HG03558 (cell line): ENCODE results near the gene CGA.
"Not testable (repeated sequence)": the region's sequence is repeated elsewhere in the genome, so short reads cannot be mapped to it uniquely, and the experiment has no call there.

Experiments
- ATAC-seq: cut with Tn5 transposase; IDR thresholded peaks from one replicate; pipeline ENCODE4 v1.9.1; 2021; ENCODE audit warnings: moderate number of reproducible peaks; ENCODE audit not compliant: unreplicated experiment; ENCODE audit errors: extremely low read depth

CGA gene

DNA sequence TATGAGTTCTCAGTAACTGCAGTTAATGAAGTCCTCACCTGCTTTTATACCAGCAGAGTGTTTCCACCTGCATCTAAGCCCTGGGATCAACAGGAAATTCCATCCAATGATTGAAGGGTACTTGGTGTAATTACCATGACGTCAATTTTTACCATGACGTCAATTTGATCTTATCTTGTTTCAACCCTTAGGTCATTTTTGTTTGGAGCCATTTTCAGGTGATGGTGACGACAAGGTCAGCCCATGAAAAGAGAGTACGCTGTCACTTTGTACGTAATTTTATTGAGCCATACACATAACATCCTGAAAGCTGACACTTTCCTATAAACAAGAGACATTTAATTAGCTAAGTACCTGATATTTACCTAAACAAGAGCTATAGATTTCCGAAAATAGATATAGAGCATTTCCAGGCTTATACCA, at the start of gene CGA:
TSS of gene CGA (minus strand) at position 20 of the 423 bp plus-strand sequence. CDS start 6,906 bp downstream, outside the sequence.
- no peak for ATAC-seq

- ATAC-seq: not testable (repeated sequence)
Observed at GRCh38 chr6:87139927-87140326, 45.0 kb upstream of the CGA start.

DNA sequence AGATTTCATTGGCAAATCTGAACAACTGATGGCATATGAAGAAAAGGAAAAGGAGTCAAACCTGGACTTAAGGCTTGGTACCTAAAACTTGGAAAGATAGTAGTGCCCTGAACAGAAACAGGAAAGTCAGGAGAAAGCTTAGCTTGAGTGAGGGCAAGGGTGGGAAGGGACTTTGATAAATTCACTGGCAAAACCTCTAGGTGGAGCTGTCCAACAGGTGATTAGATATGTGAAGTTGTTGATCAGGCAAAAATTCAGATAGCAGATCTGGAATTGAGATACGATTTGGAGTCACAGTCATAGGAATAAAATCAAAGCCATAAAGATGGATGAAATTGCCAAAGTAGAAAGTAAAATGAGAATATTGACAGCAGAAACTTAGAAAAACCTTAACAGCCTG, 44.3 kb upstream of the CGA start:
- no peak for ATAC-seq

DNA sequence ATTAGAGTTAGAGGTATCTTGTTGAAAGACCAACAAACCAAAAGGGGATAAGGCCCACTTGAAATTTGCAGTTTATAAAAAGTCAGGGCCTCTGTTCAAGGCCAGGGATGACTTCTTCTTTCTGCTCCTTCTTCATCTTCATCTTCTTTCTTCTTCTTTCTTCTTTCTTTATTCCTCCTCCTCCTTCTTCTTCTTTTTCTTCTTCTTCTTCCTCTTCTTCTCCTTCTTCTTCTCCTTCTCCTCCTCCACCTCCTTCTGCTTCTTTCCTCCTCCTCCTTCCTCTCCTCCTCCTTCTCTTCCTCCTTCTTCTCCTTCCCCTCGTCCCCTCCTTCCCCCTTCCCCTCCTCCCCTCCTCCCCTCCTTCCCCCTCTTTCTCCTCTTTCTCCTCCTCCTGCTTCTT, 42.1 kb upstream of the CGA start:
- ATAC-seq: no peak

DNA sequence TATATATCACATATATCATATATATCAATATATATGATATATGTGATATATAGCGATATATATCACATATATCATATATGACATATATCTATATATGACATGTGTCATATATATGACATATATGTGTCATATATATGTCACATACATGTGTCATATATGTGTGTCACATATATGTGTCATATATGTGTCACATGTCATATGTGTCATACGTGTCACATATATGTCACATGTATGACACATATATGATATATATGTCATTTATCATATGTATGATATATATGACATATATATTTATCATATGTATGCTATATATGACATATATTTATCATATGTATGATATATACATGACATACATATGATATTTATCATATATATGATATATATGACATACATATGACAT, 32.8 kb upstream of the CGA start:
- no peak for ATAC-seq

- ATAC-seq: no peak
Observed at GRCh38 chr6:87126501-87126900, 31.6 kb upstream of the CGA start.

DNA sequence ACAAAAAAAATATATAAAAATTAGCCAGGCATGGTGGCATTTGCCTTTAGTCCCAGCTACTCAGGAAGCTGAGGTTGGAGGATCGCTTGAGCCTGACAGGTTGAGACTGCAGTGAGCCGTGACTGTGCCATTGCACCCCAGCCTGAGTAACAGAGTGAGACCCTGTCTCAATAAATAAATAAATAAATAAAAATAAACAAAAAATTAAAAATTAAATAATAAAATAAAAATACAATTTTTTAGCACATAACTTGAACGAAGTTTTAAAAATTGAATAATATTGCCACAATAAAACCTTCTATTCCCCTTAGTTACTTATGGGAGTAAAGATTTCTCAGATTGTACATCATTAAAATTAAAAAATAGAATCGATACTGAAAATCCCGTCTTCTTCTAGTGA, 29.2 kb upstream of the CGA start:
- no peak for ATAC-seq

DNA sequence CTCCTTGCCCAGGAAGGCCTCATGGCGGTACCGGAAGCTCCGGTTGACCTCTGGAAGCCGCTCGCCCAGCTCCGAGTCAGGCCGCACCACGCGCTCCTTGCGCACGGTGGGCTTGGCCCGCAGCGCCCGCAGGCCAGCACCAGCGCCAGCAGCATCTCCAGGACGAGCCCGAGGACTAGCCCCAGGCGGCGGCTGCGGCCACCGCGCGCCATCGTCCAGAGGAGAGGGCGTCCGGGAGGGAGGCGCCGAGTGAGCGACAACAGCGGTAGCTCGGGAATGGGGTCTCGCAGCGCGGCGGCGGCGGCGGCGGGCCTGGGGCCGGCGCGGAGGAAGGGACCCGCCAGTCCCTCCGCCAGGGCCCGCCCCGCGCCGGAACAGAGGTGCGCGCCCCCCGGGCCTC, 27.6 kb upstream of the CGA start:
- ATAC-seq: no peak

- ATAC-seq: no peak
Observed at GRCh38 chr6:87118054-87118453, 23.1 kb upstream of the CGA start.

DNA sequence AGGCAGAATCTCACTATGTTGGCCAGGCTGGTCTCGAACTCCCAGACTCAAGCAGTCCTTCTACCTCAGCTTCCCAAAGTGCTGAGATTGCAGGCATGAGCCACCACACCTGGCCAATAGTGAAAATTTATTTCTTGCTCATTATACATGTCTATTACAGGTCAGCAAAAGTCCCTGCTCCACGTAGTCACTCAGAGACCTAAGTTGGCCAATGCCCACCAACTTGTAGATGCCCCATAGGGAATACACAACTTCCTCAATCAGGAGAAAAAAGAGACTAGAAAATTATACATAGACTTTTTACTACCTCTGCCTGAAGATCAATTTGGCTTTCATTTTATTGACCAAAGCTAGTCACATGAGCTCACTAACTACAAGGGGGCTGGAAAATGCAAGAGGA, 22.0 kb upstream of the CGA start:
- no peak for ATAC-seq

GRCh38 chr6:87115402-87116135, 20.7 kb upstream of the CGA start:
- ATAC-seq: peak; percentile 99

DNA sequence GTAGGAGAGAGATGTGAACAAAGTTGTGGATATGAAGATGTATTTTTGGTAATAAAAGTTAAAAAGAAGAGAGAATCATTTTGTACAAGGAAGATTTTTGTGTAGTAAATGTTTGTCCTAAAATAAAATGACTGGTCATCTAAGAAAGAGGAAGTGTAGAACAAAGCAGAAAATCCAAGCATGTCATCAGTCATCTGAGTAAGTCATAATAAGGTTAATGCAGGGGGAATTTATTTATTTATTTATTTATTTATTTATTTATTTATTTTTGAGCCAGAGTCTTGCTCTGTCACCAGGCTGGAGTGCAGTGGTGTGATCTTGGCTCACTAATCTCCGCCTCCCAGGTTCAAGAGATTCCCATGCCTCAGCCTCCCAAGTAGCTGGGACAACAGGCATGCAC, 15.7 kb upstream of the CGA start:
- no peak for ATAC-seq

- no peak for ATAC-seq
Observed at GRCh38 chr6:87105823-87106222, 10.9 kb upstream of the CGA start.

DNA sequence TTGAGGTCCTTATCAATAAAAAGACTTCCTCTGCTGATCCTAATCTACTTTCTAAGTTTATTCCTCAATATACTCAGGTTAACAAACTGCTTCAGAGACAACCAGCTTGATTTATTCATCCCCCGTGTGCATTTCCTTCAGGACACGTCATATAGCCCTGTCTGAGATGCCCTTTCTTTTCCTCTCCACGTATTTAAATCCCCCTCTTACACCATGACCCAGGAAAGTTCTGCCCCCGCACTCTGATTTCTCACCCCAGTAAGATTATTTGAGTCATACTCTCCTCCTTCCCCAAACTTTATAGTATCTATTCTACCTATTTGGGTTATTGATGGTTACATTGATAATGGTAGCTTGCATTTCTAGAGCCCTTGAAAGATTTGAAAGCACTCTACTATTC, 9.8 kb upstream of the CGA start:
- no peak for ATAC-seq

DNA sequence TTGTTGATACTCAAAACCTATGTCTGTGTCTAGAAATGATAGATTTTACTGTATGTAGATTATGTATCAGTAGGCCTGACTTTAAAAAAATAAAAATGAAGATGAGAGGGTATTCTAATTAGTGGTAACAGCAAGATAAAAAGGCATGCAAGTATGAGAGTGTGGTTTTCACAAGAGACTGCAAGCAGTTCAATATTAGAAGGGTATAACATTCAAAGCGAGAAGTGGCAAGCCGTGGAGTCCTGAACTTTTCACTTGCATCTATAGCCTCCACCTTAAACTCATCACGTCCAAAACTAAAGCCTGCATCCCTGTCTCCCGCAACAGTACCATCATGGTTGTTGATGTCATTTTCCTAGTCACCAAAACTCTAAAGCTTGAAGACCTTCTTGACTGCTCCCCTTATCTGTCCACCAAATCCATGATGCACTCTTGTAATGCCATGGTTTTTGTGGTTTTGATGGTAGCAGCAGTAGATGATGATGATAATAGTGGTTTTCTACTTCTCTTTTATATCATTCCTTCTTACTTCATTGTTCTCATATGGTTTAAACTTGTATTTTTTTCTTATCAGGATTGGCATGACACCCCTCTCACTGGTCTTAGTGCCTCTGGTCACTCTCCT, 9.2 kb upstream of the CGA start:
- ATAC-seq: no peak

GRCh38 chr6:87102151-87102621, 7.3 kb upstream of the CGA start:
- ATAC-seq: no peak

DNA sequence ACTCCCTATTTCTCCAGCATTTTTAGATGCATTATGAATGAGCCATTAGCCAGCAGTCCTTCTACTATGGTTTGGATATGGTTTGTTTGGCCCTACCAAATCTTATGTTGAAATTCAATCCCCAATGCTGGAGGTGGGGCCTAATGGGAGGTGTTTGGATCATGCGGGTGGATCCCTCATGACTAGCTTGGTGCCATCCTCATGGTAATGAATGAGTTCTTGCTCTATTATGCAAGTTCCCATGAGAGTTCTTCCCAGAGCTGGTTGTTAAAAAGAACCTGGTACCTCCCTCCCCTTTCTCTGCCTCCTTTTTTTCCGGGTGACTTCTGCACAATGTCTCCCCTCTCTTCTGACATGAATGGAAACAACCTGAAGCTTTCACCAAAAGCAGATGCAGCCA, 6.2 kb upstream of the CGA start:
- no peak for ATAC-seq

- ATAC-seq: no peak
Observed at GRCh38 chr6:87100216-87100615, 5.3 kb upstream of the CGA start.

DNA sequence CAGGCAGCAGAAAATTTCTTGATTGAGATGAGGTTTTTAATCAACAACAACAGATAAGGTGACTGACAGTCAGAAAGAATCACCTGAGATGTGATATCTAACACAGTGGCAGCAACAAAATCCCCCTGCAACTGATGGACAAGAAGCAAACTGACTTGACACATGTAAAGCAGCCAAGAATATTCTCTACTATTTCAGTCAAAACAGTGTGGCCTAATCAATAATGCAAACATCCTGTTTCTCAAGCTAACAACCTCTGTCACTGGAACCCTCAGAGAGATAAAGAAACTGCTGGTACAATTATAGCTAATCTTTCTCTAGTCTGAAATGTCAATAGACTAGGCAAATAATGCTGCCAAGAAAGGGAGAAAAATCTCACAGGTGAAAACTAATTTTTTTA, 4.6 kb upstream of the CGA start:
- no peak for ATAC-seq

GRCh38 chr6:87094576-87094975, 330 bp downstream of the CGA start:
- no peak for ATAC-seq

GRCh38 chr6:87093651-87094050, 1.3 kb downstream of the CGA start:
- ATAC-seq: no peak

DNA sequence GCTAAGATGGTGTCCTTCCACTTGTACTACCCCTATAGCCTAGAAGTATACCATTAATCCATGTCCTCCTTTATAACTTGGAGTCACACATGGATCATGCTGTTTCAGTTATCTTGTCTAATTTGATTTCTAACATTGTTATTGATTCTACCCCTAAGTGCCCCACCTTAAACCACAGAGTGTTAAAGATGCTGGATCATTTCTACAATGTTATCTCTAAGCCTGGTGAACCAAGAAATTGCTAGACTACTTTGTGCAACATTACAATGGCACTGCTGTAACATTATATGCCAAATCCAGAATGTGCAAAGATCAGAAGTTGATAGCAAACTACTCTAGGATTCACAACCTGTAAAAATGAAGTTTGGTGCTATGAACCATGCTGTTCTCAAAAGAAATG, 1.7 kb downstream of the CGA start:
- ATAC-seq: no peak
